OCI-M2 (cell line): ENCODE data around the gene ARHGEF17.

Source experiments
- DNase-seq: peaks from one replicate; lab custom pipeline; 2025; ENCODE audit not compliant: unreplicated experiment; lab: John Stamatoyannopoulos, UW

ARHGEF17 gene

DNA sequence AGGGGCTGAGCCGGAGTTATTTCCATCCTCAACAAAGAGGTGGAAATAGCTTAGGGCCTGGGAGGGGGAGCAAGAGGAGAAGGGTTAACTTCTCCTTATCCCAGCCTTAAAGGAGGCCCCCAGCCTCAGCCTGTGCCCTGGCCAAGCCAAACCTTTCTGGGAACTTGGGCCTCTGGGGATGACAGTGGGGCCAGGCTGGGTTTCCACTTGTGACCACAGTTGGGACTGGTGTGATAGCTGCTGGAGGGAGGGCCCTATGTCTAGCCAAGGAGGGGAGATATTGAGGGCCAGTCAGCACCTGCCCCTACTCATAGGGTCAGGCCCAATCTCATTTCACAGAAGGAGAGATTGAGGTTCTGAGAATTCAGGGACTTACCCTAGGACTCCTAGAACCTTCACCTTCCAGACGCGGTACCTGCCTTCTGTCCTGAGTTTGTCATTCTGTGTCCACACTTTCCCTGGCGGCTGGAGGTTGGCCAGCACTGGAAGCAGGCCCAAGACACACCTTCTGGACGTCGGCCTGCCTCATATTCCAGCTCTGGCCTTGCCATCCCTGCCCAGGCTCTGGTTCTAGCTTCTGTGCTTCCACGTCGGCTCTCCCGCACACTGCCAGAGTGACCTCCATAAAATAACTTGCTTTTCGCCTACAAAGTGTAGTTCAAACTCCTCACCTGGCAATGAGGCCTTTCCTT, 71.3 kb downstream of the ARHGEF17 start:
- DNase-seq = no peak

DNA sequence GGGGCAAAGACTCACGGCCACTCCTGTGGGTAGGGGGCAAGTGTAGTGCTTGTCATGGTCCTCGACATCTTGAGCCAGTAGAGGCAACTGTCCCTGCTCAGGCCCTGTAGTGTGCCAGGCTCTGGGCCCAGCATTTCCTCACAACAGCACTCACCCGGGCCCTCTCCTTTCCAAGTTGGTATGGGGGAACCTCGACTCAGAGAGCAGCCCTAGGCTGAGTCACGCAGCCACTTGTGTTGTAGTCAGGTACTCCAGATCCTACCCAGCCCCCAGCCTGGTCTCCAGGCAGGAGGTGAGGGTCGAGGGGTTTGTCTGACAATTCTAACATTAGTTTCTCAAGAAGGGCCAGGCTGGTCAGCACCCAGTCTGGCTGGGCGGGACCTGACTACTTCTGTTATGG, 72.3 kb downstream of the ARHGEF17 start:
- no peak for DNase-seq

DNA sequence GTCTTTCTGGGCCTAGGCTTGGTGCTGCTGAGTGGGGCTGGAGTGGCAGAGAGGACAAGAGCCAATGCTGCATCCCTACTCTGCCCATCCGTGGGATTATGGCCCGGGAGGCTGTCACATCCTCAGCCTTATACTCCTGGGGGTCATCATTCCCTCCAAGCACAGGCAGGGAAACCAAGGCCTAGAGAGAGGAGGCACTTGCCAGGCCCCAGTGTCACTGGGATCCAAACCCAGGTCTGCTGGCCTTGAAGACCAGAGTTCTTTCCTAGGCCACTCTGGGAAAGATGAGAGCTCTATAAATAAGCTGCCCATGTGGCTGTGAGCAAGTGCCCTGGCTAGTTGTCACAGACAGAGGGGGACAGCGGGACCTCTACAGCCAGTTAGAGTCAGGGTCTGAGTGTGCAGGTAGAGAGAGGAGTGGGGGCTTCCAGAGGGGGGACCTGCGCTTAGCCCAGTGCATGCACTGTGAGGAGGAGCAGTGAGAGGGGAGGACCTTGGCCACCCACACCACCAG, 72.9 kb downstream of the ARHGEF17 start:
- DNase-seq = no peak

DNA sequence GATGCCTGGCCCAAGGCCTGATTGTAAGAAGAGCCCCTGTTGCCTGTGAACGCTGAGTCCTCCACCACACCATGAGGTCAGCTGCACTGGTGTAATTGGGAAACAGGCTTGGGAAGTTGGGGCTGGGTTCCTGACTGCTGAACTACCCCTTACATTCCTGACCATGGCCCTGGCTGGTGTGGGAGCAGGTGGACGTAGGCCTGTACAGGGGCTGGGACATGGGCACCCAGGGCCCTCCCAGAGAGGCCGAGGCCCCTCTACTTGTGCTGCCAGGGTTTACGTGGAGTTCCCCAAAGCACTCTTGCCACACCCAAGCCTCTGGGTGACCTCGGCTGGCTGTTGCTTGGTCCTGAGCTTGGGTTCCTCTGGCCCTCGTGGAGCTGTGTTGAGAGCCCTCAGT, 73.5 kb downstream of the ARHGEF17 start:
- no peak for DNase-seq

DNA sequence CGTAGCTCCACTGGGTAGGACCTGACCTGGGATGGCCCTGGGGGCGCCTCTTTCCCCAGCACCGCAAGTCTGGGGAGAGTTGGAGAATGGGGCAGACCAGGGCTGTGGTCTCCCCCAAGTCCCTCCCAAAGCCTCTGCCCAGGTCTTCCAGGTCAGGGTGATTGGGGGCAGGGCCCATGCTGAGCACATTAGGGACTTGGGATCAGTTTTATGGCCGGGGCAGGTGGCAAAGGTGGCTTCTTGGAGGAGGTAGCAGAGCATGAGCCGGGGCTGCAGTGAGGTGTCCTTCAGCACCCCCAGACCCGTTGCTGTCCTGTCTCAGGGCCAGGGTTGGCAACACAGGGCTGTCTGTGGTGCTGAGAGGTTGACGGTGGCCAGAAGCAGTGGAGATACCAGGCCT, 74.1 kb downstream of the ARHGEF17 start:
- no peak for DNase-seq

DNA sequence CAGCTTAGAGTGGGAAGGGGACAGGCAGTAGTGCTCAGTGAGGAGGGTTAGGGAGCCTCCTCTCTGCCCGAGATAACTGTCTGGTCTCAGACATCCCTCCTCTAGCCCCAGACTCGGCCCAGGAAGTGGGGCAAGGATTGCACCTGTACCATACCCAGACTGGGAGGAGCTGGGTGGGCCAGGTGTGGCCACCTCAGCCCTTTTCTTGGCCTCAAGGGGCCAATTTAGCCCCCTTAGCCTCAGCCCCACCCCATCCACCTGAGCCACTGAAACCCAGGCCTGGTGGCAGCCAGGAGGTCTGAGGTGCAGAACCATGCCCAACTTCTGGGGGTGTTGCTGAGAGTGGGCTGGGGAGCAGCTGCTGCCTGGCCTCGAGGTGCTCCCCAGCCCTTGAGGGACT, 74.7 kb downstream of the ARHGEF17 start:
- no peak for DNase-seq

DNA sequence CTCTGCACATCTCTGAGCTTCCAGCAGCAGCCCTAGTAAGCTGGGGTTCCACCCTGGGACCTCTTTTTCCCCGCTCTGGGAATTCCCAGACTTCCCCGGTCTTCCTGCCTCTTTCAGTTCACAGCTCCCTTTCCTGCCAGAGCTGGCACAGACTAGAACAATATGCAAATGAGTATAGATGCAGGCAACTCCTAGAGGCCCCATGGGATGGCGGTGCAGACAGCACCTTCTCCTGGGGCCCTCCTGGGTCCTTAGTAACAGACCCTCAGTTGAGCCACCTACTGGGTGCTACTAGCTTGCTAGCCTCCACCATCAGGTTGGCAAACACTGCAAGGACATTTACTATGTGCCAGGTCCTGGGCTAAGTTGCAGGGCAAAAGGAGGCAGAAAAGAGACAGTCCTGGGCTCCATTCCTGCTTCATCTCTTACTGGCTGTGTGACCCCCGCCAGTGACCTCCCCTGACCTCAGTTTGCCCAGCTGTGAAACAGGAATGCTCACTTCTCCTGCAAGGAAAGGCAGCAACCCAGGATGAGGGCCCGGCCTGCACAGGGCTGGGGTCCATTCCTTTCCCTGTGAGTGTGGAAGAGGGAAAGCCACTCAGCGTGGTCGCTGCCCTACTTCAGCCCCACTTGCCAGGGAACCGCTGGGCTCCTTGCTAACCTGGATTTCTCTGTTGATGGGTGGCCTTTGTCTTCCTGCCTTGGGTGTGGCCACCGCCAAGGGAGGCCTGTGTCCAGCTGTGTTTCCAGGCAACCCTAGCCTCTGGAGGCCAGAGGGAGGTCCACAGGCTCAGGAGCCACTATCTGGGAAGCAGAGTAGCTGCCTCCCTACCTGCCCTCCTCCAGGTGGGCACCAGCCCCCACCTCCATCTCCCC, 75.4 kb downstream of the ARHGEF17 start:
- no peak for DNase-seq

DNA sequence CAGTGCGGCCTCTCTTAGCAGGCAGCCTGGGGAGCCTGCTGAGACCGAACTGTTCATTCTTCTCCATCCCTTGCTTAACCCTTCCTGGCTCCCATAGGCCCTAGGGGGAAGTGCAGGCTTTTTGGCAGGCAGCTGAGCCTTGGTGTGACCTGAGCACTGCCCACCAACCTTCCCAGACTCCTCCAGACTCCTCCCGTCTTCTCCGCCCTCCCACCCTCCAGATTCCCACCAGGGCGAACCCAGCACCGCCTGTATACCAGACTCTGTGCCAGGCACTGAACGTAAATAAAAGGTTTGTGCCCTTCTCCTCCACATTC, 76.0 kb downstream of the ARHGEF17 start:
- DNase-seq = no peak

DNA sequence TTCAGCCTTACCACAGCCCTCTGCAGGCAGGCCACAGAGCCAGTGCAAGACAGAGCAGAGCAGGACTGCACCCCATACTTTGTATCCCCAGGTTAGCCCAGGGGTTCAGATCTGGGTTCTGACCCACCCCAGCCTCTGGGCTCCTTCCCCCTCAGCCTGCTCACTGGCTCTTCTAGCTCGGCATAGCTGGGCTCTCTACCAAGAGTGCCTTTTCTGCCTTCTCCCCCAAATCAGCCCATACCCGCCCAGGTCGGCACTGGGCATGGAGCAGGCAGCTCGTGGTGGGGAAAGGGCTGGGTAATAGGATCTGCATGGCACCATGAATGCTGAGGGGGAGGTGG, 76.4 kb downstream of the ARHGEF17 start:
- DNase-seq = no peak

DNA sequence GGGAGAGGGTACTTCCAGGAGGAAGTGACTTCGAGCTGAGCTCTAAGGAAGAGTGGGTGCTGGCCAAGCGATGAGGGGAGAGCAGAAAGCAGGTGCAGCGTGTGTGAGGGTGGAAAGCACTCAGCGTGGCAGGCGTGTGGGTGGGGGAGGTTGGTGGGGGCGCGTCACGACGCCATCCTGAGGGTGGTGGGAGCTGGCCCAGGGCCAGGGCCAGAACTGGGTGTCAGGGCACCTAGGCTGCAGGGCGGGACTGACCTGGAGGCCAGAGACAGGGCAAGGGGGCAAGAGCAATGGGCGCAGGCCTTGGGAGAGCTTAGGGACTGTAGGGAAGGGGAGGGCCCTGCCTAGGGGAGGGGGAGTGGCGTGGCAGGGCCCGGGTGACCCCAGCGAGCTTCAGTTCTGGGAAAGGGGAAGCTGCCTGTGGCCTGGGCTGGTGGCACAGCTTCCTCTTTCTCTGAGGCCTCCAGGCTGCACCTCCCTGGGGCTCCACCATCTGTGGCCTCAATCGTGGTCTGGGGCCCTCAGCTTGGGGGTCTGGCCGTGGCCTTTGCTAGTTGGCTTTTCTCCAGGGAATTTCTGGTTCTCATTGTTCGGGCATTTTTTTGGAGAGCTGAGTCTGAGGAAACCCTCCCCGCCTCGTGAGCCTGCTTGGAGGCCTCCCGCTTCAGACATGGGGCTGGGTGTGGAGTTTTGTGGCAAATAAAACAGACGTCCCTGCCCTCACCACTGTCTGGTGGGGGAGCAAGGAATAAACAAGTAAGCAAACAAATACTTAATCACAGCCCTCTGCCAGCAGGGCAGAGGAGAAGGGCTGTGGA, 77.0 kb downstream of the ARHGEF17 start:
- no peak for DNase-seq

DNA sequence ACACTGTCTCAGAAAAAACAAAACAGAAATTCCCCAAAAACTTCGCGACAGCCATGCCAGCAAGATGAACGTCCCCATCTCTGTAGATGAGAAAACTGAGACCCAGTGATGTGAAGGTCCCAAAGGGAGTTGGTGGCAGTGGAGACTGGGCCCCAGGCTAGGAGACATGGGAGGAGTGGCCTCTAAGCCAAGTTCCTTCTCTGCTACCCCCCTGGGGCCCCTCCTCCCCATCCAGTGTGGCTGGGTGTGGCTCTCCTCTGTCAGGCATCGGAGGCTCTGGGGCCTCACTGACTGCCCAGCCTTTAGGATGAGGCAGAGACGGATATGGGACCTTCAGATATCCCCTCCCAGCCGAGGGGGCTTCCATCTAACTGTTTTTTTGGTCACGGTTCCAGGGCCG, 77.9 kb downstream of the ARHGEF17 start:
- no peak for DNase-seq

DNA sequence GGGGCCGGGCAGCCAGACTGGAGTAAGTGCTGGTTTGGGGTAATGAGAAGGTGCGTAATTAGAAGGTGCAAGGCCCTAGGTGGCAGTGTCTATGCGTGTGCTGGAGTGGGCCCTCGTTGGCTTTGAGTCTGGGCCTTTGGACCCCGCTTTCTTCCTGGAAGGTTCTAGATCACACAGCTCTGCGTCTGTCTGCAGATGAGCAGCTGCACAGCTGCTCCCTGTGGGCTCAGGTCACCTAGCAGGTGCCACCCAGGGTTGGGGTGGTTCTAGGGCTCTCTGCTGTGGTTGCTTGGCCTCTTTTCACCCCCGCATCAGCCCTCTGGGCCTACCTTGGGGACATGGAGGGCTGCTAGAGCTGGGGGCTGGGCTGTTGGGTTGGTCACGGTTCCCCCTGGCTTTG, 78.5 kb downstream of the ARHGEF17 start:
- DNase-seq = no peak

DNA sequence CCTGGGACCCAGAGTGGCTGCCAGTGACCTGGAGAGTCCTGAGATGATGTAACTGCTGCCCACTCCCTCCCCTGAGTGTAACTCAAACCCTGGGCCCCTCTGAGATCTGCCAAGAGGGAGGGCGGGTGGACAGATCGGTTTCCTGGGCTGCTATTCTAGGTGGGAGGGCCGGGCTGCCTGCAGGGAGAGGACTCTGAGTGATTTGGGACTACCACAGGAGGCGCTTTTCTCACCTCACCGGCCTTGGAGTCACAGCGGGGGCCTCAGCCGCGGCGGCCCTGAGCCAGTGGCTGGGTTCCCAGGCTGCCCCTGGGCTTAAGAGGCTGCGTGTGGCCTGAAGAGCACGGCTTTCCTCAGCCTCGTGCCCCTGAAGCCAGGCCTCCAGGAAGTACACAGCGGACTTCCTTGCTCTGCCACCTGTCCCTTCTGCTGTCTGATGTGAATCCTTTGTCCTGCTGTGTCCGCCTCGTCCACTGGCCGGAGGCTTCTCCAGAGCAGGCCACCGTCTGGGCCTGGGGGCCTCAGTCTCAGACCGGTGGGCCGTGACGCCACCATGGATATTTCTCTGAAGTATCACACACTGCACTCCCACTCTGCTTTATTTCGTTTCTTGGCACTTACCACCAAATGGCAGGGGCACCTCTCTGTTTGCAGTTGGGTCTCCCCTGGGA, 79.7 kb downstream of the ARHGEF17 start:
- no peak for DNase-seq

DNA sequence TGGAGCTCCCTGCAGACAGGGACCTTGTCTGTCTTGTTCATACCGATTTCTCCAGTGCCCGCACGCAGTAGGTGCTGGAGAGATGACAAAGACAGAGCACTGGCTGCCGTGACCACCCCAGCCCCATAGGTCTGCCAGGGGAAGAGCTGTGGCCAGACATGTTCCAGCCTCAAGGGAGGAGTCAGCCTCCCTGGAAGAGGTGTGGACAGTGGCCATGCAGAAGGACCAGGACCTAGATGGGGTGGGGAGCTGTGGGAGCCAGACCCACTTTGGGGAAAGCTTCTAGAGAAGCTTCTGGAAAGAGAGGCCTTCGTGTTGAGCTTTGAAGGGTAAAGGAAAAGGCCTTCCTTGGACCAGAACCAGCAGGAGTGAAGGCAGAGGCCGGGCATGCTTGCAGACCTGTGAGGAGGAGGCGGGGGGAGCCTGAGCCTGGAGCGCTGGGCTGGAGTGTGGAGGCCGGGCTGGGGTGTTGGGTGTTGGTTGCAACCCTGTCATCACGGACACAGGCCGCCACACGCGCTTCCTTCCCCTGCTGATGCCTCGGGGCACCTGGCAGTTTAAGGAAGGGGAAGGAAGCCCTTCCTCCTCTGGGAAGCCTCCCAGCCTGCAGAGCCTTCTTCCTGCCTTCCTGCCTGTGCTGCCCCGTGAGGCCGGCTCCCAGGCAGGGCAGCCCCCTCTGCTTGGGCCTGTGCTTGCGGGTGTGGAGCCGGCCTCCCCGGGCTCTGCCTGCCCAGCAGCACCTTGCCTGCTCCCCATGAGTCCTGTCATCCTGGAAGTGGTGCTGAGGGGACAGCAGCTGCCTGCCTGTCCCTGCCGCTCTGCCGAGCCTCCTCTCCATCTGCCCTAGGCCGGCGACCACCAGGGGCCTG, 80.4 kb downstream of the ARHGEF17 start:
- DNase-seq = no peak

DNA sequence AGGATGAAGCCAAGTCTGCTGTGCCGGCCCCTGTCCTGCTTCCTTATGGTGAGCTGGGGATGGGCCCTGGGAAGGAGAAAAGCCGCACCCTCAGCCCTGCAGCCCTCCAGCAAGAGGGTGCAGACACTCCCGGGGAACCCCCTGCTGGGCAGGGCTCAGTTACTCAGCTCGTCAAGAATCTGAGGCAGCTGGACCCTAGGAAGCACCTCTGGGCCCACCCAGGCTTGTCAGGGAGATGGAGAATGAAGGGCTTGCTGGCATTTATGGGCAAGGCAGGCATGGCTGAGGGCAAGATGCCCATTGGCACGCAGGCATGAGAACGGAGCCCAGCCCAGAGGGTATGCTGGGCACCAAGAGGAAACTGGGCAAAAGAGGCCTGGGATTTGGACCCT, 81.1 kb downstream of the ARHGEF17 start:
- DNase-seq = no peak

DNA sequence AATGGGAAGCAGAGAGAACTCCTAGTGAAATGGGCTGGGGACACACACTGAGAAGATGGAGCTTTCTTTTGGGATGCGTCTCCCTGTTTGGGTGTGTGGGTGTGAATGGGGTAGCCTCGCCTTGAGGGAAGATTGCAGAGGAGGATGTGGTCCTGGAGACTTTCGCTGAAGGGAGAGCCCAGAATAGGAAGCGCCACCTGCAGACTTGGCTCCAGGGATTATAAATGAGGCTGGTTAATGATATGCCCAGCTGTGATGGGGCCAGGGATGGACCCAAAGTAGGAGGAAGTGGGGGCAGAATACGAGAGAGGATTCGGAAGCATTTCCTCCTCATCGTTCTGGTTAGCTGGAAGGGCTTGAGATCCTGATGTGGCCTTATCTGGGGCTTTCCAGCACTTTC, 81.8 kb downstream of the ARHGEF17 start:
- no peak for DNase-seq

DNA sequence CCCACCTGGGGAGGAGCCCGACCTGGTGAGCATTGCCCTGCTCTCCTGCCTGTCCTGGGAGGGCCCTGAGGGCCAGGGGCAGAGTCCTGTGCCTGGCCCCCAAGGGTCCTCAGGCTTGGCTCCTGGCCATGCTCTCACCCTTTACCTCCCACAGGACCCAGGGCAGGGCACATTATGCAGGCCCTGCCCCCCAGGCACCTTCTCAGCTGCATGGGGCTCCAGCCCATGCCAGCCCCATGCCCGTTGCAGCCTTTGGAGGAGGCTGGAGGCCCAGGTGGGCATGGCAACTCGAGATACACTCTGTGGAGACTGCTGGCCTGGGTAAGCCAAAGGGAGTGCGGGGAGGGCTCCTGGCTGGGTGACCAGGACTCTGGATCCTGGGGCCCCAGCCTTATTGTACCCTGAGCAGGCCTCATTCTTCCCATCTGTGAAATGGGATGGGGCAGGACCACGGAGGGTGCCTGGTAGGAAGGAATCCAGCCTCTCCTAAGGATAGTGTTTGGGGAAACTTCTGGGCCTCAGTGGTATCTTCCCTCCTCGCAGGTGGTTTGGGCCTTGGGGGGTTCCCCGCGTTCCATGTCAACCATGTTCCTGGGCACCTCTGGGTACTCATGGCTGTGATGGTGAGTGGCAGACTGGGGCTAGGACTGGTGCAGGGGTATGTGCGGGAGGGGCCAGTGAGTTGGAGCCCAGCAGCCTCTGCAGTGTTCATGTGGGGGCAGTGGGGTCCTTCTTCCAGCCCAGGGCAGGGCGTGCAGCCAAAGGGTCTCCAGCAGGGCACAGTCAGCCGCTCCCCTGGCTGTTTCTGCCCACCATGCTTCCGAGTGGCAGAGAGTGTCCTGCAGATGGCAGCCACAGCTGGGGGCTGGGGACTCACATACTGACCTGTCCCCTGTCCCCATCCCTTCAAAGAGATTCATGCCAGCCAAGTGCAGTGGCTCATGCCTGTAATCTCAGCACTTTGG, 82.8 kb downstream of the ARHGEF17 start:
- DNase-seq = no peak

DNA sequence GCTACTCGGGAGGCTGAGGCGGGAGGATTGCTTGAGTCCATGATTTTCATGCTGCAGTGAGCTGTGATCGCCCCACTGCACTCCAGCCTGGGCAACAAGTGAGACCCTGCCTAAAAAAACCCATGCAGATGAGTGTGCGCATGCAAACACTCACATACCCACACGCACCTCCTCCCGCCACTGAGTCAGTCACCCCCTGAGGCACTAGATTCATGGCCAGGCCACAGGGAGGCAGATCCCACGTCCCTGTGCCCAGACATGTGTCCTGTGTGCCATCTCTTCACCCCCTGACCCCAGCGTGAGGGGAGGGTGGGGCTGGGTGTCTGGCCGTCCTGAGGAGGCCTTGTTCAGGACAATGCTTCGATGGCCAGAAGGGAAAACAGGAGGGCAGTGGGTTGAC, 83.6 kb downstream of the ARHGEF17 start:
- DNase-seq = no peak
